LNCaP clone FGC (cell line): ENCODE measurements around the gene BCKDHA.

ENCODE experiments used
- DNase-seq: peaks from one replicate; pipeline ENCODE4 v3.0.0-alpha.2; 2011; ENCODE audit warnings: low read depth
- H3K4me3 ChIP-seq: 2 replicates; pipeline ENCODE4 v1.5.1; 2011; ENCODE audit warnings: mild to moderate bottlenecking, low read depth, low read length, control low read depth
- CTCF ChIP-seq: IDR thresholded peaks from 2 replicates; pipeline ENCODE4 v1.5.1; 2012; ENCODE audit warnings: mild to moderate bottlenecking; ENCODE audit not compliant: control insufficient read depth, insufficient read depth; ENCODE audit errors: extremely low read depth

Gene BCKDHA

DNA sequence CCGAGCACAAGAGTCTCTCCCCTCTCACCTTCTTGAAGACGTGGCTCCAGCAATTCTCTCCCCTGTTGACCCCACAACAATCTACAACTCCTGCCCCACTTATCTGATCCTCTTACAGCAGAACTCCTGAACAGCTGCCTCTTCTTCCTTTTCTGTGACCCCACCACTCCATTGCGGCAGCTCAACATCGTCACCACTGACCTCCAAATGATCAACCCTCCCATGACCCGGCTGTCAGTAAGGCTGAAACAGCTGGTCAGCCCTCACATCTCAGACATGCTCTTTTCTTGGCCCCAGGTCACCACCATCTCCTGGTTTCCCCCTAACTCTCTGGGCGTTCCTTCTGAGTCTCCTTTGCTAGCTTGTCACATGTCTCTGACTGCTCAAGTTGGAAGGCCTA lies 2.3 kb upstream of the BCKDHA start:
- no peak overlapping the region for H3K4me3 ChIP-seq
- no peak for TF ChIP-seq CTCF
- DNase-seq: no peak

DNA sequence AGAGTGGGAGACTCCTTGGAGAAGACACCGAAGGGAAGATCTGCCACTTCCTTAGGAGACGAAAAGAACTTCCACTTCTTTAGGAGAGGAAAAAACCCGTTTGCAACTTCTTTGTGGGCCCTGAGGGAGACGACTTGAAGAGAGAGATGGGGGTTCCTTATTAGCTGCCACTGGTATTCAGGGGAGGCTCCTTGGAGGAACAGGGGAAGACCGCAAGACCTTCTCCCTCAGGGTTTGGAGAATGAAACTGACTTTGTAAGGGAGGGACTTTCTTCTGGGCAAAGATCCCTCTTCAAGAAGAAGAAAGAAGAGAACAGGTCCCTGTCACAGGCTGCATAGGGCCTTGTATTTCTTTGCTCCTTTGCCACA lies 416 bp downstream of the BCKDHA start:
- H3K4me3 ChIP-seq: peak overlapping the region; percentile 84
- no peak for DNase-seq
- TF ChIP-seq CTCF: no peak

GRCh38 chr19:41398598-41398997 lies 980 bp downstream of the BCKDHA start:
- no peak for TF ChIP-seq CTCF
- DNase-seq: no peak
- H3K4me3 ChIP-seq: peak overlapping the region; percentile 84

- TF ChIP-seq CTCF: no peak
- peak overlapping the region; percentile 84 for H3K4me3 ChIP-seq
- no peak for DNase-seq
These were observed 1.5 kb downstream of the BCKDHA start for GRCh38 chr19:41399091-41399490.

- DNase-seq: no peak
- TF ChIP-seq CTCF: no peak
- no peak overlapping the region for H3K4me3 ChIP-seq
These were observed 1.9 kb downstream of the BCKDHA start for GRCh38 chr19:41399525-41399924.

- DNase-seq: no peak
- no peak overlapping the region for H3K4me3 ChIP-seq
- no peak for TF ChIP-seq CTCF
These were observed 3.9 kb downstream of the BCKDHA start for GRCh38 chr19:41401483-41401882.

DNA sequence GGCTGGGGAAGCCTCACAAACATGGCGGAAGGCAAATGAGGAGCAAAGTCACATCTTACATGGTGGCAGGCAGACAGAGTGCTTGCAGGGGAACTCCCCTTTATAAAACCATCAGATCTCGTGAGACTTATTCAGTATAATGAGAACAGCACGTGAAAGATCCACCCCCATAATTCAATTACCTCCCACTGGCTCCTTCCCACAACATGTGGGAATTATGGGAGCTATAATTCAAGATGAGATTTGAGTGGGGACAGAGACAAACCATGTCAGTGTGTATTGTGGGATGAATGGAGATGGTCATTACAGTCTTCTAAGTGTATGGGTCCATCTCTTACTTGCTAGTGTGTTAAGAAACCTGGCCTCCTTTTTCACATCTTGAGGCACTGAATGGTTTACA lies 4.4 kb downstream of the BCKDHA start:
- DNase-seq: no peak
- no peak for TF ChIP-seq CTCF
- no peak overlapping the region for H3K4me3 ChIP-seq
